CD14-positive monocyte (primary cell): ENCODE data around the gene COL19A1. TPM values are rescaled to one million over a fixed set of nuclear protein-coding genes. Genes with fewer than 3 reads are reported as not detected.

ENCODE experiments used
- DNase-seq, 3 donors: peaks; one replicate each; pipeline ENCODE4 v3.0.0-alpha.2; 2011 to 2022
- H2AFZ ChIP-seq: 2 replicates; pipeline ENCODE4 v1.6.0; 2012; ENCODE audit warnings: mild to moderate bottlenecking, low read depth, low read length, inconsistent platforms; ENCODE audit not compliant: insufficient read depth, poor library complexity, severe bottlenecking
- H3K27ac ChIP-seq, 2 donors: 1 replicate in 1 of 2; 2 replicates in 1 of 2; pipeline ENCODE4 v1.5.1; 2012 to 2013; ENCODE audit warnings: low read length in 2 of 2, control low read depth in 1 of 2, inconsistent platforms in 1 of 2, low read depth in 1 of 2, mild to moderate bottlenecking in 1 of 2
- H3K27me3 ChIP-seq, 2 donors: one replicate each; pipeline versions ENCODE4 v1.6.0 to v1.6.1; 2011 to 2013; ENCODE audit warnings: low read length in 2 of 2; ENCODE audit not compliant: control insufficient read depth in 2 of 2, insufficient read depth in 2 of 2
- H3K36me3 ChIP-seq, 2 donors: replicated peaks in 1 of 2; 1 replicate in 1 of 2; 2 replicates in 1 of 2; pipeline versions ENCODE4 v1.5.1 to v1.6.1; 2012 to 2013; ENCODE audit warnings: low read length in 2 of 2, control low read depth in 1 of 2, inconsistent platforms in 1 of 2, mild to moderate bottlenecking in 1 of 2; ENCODE audit not compliant: insufficient read depth in 2 of 2, control insufficient read depth in 1 of 2
- H3K4me1 ChIP-seq, 2 donors: 1 replicate in 1 of 2; 2 replicates in 1 of 2; pipeline versions ENCODE4 v1.5.1 to v1.6.1; 2012 to 2013; ENCODE audit warnings: low read length in 2 of 2, control low read depth in 1 of 2, inconsistent platforms in 1 of 2, mild to moderate bottlenecking in 1 of 2, moderate library complexity in 1 of 2; ENCODE audit not compliant: insufficient read depth in 2 of 2, control insufficient read depth in 1 of 2
- H3K4me2 ChIP-seq: replicated peaks from 2 replicates; pipeline ENCODE3; 2012; ENCODE audit warnings: low read length, moderate library complexity, mild to moderate bottlenecking; ENCODE audit not compliant: poor library complexity, severe bottlenecking; ENCODE audit errors: extremely low read depth
- H3K4me3 ChIP-seq, 3 experiments: fragments of 200-600 bp in 1 of 3; sonication (generic) in 1 of 3; replicated peaks in 1 of 3; 1 replicate in 2 of 3; 2 replicates in 1 of 3; pipeline ENCODE4 v1.5.1; 2011 to 2013; ENCODE audit warnings: low read length in 3 of 3, mild to moderate bottlenecking in 3 of 3, control low read depth in 2 of 3, low read depth in 2 of 3, inconsistent platforms in 1 of 3, moderate library complexity in 1 of 3
- H3K79me2 ChIP-seq: 2 replicates; pipeline ENCODE4 v1.6.0; 2012; ENCODE audit warnings: mild to moderate bottlenecking, control low read depth, inconsistent platforms, low read length, moderate library complexity; ENCODE audit not compliant: insufficient read depth
- H3K9ac ChIP-seq: 2 replicates; pipeline ENCODE4 v1.6.0; 2017; ENCODE audit warnings: low read length, mild to moderate bottlenecking; ENCODE audit not compliant: insufficient read depth, poor library complexity, severe bottlenecking
- H3K9me3 ChIP-seq, 2 donors: replicated peaks in 1 of 2; 1 replicate in 1 of 2; 2 replicates in 1 of 2; pipeline versions ENCODE4 v1.5.1 to v1.6.1; 2012 to 2013; ENCODE audit warnings: low read length in 2 of 2, control low read depth in 1 of 2; ENCODE audit not compliant: control insufficient read depth in 1 of 2, insufficient read depth in 1 of 2
- H4K20me1 ChIP-seq: 2 replicates; pipeline ENCODE4 v1.6.0; 2012; ENCODE audit warnings: mild to moderate bottlenecking, low read length, control low read depth, moderate library complexity; ENCODE audit not compliant: insufficient read depth
- H3K27ac Mint-ChIP-seq, 7 donors: one replicate each; pipeline ENCODE4 v1.8.0; 2020; ENCODE audit warnings: mild to moderate bottlenecking in 7 of 7, mixed read lengths in 7 of 7, moderate library complexity in 6 of 7, inconsistent platforms in 2 of 7
- H3K27me3 Mint-ChIP-seq, 3 donors: one replicate each; pipeline ENCODE4 v1.8.0; 2021 to 2022; ENCODE audit warnings: low read depth in 3 of 3, mild to moderate bottlenecking in 3 of 3, mixed read lengths in 3 of 3, moderate library complexity in 3 of 3, inconsistent platforms in 1 of 3
- H3K36me3 Mint-ChIP-seq, 2 donors: one replicate each; pipeline ENCODE4 v1.8.0; 2020; ENCODE audit warnings: mixed read lengths in 2 of 2, inconsistent platforms in 1 of 2, mild to moderate bottlenecking in 1 of 2
- H3K4me1 Mint-ChIP-seq: one replicate; pipeline ENCODE4 v1.8.0; 2020; ENCODE audit warnings: mild to moderate bottlenecking, mixed read lengths
- H3K4me3 Mint-ChIP-seq, 2 donors: one replicate each; pipeline ENCODE4 v1.8.0; 2020; ENCODE audit warnings: mild to moderate bottlenecking in 2 of 2, mixed read lengths in 2 of 2, moderate library complexity in 1 of 2
- H3K9me3 Mint-ChIP-seq, 7 donors: one replicate each; pipeline ENCODE4 v1.8.0; 2020 to 2022; ENCODE audit warnings: mixed read lengths in 7 of 7, mild to moderate bottlenecking in 6 of 7, moderate library complexity in 6 of 7, inconsistent platforms in 2 of 7
- WGBS: methylation state at CpG from one replicate; pipeline ENCODE4 v1.1.5; 2013; ENCODE audit warnings: missing lambda C conversion rate; ENCODE audit not compliant: insufficient coverage; 5-methylcytosine and 5-hydroxymethylcytosine counted together
- intact Hi-C, 2 donors: fragments of 100-400 bp; cut with micrococcal nuclease; formaldehyde crosslinking; loops; one replicate each; pipeline versions ENCODE4 v1.15.0 to v1.15.1; 2023
- polyA plus RNA-seq, 3 donors: library from polyadenylated mRNA; depleted of rRNA in 1 of 3; unstranded in 2 of 3; stranded (reverse) in 1 of 3; fragments of 300-500 nt in 2 of 3; fragments of >200 nt in 1 of 3; fragmentation: Illumina TruSeq in 2 of 3; gene quantifications; 1 replicate in 2 of 3; 2 replicates in 1 of 3; pipeline ENCODE4 v1.2.3, GENCODE V29; 2012 to 2021
- TF ChIP-seq, protein P1 (sequence below): fragments of 200-600 bp; IDR thresholded peaks from one replicate; pipeline ENCODE4 v1.8.0; 2022; ENCODE audit warnings: antibody characterized with exemption, mild to moderate bottlenecking

Gene COL19A1
- polyA plus RNA-seq, 3 donors = not detected

DNA sequence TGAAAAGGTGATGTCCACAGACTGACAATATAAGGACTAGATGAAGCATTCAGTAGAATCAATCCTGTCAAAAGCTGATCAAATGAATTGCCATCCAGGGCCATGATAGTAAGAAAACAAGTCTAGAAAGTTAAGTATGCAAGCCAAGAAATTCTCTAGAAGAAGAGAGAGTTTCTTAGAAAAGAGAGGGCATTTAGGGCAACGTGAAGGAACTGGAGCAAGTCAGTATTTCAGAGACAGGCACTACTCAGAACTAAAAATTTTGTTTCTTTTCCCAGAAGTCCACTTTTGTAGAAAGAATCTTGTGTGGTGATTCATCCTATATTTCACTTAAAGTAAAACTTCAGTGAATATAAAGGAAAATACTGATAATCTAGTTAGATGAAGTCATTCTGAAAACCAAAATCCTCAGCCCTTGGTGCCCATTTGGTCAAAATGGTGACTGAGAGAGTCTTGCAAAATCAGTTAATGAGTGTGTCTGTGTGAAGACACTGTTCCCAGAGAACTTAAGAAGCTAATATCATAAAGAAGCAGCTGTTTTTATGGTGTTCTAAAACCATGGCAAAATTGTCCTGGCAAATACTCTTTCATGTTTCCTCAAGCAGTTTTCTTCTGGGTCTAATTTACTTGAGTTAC lies 82.2 kb downstream of the COL19A1 start:
- no peak overlapping the region for H2AFZ ChIP-seq
- peaks cover 0 to 2% of the 10 kb centered on the region in 2 donors for H3K27me3 ChIP-seq
- no CpG with 5 or more reads among the region's 1 CpG for WGBS
- H3K4me1 ChIP-seq = no peaks in the 10 kb centered on the region
- no peak overlapping the region for H3K9ac ChIP-seq
- H3K36me3 Mint-ChIP-seq = no peaks in the 10 kb centered on the region
- TF ChIP-seq, protein P1, sequence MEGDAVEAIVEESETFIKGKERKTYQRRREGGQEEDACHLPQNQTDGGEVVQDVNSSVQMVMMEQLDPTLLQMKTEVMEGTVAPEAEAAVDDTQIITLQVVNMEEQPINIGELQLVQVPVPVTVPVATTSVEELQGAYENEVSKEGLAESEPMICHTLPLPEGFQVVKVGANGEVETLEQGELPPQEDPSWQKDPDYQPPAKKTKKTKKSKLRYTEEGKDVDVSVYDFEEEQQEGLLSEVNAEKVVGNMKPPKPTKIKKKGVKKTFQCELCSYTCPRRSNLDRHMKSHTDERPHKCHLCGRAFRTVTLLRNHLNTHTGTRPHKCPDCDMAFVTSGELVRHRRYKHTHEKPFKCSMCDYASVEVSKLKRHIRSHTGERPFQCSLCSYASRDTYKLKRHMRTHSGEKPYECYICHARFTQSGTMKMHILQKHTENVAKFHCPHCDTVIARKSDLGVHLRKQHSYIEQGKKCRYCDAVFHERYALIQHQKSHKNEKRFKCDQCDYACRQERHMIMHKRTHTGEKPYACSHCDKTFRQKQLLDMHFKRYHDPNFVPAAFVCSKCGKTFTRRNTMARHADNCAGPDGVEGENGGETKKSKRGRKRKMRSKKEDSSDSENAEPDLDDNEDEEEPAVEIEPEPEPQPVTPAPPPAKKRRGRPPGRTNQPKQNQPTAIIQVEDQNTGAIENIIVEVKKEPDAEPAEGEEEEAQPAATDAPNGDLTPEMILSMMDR = no peak
- H3K4me3 ChIP-seq = no peak overlapping the region
- H3K4me3 Mint-ChIP-seq = no peak overlapping the region
- no peaks in the 10 kb centered on the region for H4K20me1 ChIP-seq
- H3K4me2 ChIP-seq = no peak overlapping the region
- intact Hi-C loops = no loop called here
- H3K9me3 Mint-ChIP-seq = peaks cover 0 to 4% (median 0%) of the 10 kb centered on the region in 7 donors
- H3K79me2 ChIP-seq = no peaks in the 10 kb centered on the region
- H3K27me3 Mint-ChIP-seq = peaks cover 0 to 2% (median 0%) of the 10 kb centered on the region in 3 donors
- DNase-seq = no peak
- no peaks in the 10 kb centered on the region for H3K36me3 ChIP-seq
- H3K9me3 ChIP-seq = no peaks in the 10 kb centered on the region
- H3K4me1 Mint-ChIP-seq = no peaks in the 10 kb centered on the region
- H3K27ac Mint-ChIP-seq = no peak overlapping the region
- no peak overlapping the region for H3K27ac ChIP-seq

DNA sequence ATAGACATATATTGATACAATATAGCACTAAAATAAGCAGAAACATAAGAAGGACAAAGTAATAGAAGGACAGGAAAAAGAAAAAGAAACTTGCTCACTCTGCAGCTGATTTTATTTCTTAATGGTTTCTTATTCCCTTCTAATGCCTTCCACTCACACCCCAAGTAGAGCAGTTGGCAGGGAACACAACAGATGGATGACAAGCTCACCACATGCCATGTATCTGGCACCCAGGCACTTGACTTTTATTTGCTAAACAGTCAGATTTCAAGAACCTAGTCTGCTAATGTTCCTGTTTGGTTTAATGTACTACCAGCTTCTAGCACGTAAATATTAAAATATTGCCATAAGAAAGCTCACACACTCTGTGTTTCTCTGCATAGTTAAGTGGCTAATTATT lies 87.1 kb downstream of the COL19A1 start:
- Mint-ChIP-seq H3K4me3 (no peak overlapping the region), H3K27ac (no peak overlapping the region), H3K36me3 (no peaks in the 10 kb centered on the region), H3K9me3 (no peaks in the 10 kb centered on the region), H3K27me3 (peaks cover 0 to 2% (median 0%) of the 10 kb centered on the region in 3 donors), H3K4me1 (no peaks in the 10 kb centered on the region)
- H3K9ac ChIP-seq = no peak overlapping the region
- no peak for DNase-seq
- H3K36me3 ChIP-seq = no peaks in the 10 kb centered on the region
- H3K27ac ChIP-seq = no peak overlapping the region
- H3K4me3 ChIP-seq = no peak overlapping the region
- H3K9me3 ChIP-seq = no peaks in the 10 kb centered on the region
- H4K20me1 ChIP-seq = no peaks in the 10 kb centered on the region
- no peaks in the 10 kb centered on the region for H3K79me2 ChIP-seq
- intact Hi-C loops = no loop called here
- no peak overlapping the region for H2AFZ ChIP-seq
- WGBS = no CpG with 5 or more reads among the region's 1 CpG
- TF ChIP-seq, protein P1 = no peak
- H3K4me2 ChIP-seq = no peak overlapping the region
- peaks cover 0 to 2% of the 10 kb centered on the region in 2 donors for H3K27me3 ChIP-seq
- H3K4me1 ChIP-seq = no peaks in the 10 kb centered on the region
